NCI-H748 (cell line): ENCODE data around the gene MTHFD1.
A peak's percentile ranks its signal among the peaks of the same experiment; 100 is the strongest.

ENCODE experiments used
- DNase-seq: peaks from one replicate; lab custom pipeline; 2025; ENCODE audit not compliant: unreplicated experiment; lab: John Stamatoyannopoulos, UW

The MTHFD1 gene

GRCh38 chr14:64488590-64489099 lies 100.5 kb downstream of the MTHFD1 start:
- DNase-seq: no peak

DNA sequence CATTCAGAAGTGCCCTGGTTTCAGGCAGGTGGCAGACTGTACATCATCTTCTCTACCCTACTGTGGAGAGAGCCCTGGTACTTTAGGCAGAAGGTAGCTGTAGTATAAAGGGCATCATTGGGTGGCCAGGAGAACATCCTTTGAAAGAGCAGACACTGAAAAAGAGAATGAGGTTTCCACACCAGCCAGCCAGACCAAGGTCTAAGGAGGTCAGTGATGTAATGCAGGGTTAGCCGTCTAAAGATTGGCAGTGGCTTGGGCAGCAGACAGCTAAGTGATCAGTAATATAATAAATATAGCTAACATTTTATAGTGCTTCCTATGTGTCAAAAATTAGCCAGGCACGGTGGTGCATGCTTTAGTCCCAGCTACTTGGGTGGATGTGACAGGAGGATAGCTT lies 103.5 kb downstream of the MTHFD1 start:
- DNase-seq: no peak

DNA sequence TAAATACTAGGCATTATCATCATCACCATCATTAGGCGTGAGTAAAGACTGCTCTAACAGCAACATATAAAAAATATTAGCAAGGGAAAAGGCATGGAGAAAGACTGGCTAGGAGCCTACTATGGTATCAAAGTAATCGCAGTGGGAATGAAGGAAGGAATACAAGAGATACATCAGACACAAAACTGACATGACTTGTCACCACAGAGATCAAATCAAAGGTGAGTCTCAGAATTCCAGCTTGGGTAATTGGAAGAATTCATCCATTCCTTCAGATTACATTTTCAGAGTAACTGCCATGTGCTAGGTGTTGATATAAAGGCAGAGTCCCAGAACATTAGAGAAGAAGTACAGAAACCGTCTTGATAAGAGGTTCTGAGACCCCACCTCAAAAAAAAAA lies 105.3 kb downstream of the MTHFD1 start:
- no peak for DNase-seq

- DNase-seq: no peak
Measured at GRCh38 chr14:64495252-64495651, 107.1 kb downstream of the MTHFD1 start.

- no peak for DNase-seq
Measured at GRCh38 chr14:64496764-64497163, 108.6 kb downstream of the MTHFD1 start.

DNA sequence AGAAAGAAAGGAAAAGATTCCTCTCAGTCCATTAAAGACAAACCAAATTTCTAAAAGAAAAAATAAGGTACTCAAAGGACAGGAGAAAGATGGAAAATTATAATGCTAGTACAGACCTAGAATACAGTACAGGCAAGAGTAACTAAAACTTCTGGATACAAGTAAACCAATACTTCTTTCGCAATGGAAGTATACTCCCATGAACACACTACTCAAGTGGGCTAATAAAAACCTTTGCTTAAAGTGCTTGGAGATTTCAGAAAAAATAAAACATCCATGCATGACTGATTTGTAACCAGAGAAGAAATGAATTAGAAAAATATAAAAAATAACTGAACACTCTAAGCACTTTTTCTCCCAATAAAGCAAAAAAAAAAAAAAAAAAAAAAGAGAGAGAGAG lies 111.9 kb downstream of the MTHFD1 start:
- no peak for DNase-seq

DNA sequence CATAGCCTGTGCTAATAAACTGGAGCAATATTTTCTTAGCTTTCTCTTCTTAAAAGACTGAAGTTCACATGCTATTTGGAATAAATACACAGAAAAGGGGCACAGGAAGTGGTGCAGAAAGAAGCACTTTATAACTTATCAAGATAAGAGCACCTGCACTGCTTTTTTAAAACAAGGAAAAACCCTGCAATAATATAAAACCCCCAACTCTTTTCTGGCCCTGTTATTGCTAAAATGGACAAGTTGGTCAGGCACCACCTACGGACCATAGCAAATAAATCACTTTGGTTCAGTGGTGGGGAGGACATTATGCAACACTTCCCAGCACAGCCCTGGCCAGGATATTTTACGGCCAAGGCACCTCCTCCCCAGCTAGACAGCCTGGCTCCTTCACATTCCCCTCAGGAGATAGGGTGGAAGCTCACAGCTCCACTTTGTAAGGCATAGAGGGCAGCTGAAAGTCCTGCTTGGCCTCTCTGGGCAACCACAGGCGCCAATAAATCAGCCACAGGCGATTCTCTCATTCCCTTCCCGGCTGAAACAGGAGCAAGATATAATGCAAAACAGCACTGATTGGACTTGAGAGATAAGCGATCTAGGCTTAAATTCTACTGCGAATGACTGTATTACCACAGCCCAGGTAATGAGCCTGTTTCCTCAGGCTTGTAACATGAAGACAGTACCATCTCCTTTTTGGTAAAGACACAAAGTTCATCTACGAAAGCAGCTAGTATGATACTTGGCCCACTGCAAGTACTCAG lies 113.4 kb downstream of the MTHFD1 start:
- peak; percentile 13 for DNase-seq

- DNase-seq: peak; percentile 44
Measured at GRCh38 chr14:64502456-64502855, 114.3 kb downstream of the MTHFD1 start.

DNA sequence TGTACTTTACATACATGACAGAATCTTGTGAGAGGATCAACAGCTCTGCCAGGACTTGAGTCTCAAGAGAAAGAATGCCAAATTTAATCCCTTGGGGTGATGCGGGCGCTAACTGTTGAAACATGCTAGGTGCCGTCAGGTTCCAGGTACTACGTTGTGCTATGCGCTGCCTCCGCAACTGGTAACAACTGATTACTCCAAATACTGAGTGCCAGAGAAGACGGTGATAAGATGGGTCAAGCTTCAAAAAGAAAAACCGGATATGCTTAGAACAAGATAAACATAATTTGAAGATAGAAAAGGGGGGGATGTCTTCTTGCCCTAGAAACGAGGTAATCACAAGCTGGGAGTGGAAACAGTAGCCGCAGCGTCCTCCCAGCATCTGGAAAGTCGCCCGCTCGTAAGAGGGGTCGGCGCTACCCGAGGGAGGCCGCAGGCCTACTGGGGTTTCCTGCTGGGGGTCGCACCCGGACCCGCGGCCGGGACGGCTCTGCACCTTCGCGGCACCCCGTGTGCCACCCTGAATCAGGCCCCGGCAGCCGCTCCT lies 114.8 kb downstream of the MTHFD1 start:
- DNase-seq: peak; percentile 58

GRCh38 chr14:64503434-64504309 lies 115.5 kb downstream of the MTHFD1 start, which contains the start of gene ZBTB25:
ZBTB25 (minus strand) TSS chr14:64503838; CDS start chr14:64490533, 13,305 bp downstream.
- DNase-seq: peak; percentile 93

- DNase-seq: peak; percentile 93
Measured at GRCh38 chr14:64504310-64504896, 116.2 kb downstream of the MTHFD1 start, which contains the start of gene ZBTB1. ZBTB1 (plus strand) TSS chr14:64504770; CDS start chr14:64521505, 16,735 bp downstream.

- peak; percentile 85 for DNase-seq
Measured at GRCh38 chr14:64504897-64505794, 117.0 kb downstream of the MTHFD1 start.

DNA sequence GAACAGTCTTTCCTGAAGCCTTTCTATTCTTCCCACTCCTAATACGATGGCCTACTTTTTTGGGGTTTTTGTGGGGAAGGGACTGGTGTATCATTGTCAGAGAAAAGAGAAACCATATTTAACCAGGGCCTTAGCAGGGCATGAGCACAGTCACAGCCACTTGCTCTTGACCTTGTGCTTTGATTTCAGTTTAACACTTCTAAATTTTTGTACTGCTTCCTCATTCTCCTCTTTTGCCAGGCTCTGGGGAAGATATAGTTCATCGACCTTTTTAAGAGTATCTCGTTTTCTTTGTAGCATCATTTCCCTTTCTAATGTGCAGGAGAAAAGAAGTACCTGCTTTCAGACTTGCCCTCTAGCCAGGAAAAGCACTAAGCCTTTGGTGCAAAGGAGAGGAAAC lies 118.6 kb downstream of the MTHFD1 start:
- no peak for DNase-seq

GRCh38 chr14:64507376-64508156 lies 119.4 kb downstream of the MTHFD1 start:
- no peak for DNase-seq

DNA sequence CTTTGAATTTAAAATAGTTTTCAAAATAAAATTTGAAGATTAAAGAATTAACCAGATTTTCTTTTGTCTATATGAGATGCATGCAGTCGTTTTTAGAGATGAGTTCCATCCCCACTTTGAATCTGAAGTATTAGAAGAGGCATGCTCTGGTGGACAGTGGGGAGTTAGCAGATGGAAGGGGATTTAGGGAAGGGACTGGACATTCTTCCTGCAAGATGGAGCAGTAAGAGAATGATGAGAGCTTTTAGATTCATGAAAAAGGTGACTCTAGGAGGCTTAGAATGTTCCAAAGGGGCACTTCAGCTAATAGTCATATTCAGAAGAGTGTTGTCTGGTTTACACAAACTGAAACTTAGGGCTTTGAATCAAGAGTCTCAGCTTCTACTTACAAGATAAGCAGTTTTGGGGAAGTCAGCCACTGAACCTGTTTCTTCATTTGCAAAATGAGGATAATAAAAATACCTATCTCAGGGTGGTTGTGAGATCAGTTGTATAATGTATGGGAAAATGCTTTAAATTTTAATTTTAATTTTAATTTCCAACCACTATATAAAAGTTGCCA lies 120.1 kb downstream of the MTHFD1 start:
- DNase-seq: no peak

GRCh38 chr14:64509036-64509435 lies 120.9 kb downstream of the MTHFD1 start:
- DNase-seq: no peak
